ENCODE results near the gene RFX2.
"Not testable (repeated sequence)": the region's sequence is repeated elsewhere in the genome, so short reads cannot be mapped to it uniquely, and the experiment has no call there.

Gene RFX2

DNA sequence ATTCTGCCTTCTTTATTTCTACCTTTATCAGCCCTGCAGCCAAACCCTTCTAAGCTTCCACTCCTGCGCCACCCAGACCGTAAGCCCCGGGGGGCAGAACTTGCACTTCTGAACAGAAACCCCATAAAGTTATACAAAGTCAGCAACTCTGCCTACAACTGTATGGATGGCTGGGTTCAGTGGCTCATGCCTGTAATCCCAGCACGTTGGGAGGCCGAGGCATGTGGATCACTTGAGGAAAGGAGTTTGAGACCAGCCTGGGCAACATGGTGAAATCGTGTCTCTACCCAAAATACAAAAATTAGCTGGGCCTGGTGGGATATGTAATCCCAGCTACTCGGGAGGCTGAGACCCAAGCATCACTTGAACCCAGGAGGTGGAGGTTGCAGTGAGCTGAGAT, 142.7 kb downstream of the RFX2 start:
- peak overlapping the region in 8 of 21 experiments; percentile 6 to 72 (median 45) for H3K27ac ChIP-seq
- no peak overlapping the region for H3K4me3 ChIP-seq

DNA sequence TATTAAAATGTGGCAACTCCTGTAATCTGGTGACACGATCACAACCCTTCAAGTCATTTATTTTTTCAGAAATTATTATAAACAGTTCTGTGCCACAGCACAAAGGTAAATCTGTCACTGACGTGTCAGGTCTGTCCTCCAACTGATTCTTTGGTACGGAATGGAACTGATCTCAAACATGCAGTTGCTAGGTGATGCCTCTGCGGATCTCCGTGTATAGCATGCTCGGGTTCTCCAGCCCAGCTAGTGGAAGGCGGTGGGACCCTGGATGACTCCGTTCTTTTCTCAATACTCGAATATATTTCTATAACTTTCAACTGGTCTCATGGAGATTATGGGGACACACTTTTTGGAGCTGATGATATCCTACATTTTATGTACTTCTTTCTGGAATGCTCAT, 143.4 kb downstream of the RFX2 start:
- Histone ChIP-seq H3K4me3 (no peak overlapping the region), H3K27ac (no peak overlapping the region)

DNA sequence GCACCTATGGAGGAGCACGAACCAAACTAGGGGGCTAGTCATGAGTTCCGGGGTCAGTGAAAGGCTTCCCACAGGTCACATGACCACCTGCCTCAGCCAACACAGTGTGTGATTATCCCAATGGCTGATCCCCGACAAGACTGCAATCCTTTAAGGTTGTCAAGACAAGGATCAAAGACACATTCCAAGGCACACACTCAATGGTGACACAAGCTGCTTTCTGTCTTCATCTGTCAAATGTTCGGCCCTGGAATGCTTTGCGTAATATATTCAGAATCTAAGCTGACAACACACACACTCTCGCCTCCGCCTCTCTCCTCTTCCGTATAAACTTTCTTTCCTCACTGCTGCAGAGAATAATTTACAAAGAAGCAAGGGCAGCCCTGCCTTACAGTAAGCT, 144.1 kb downstream of the RFX2 start:
- H3K27ac ChIP-seq, result peak overlapping the region in 1 of 21 experiments; percentile 21
- no peak overlapping the region for H3K4me3 ChIP-seq

DNA sequence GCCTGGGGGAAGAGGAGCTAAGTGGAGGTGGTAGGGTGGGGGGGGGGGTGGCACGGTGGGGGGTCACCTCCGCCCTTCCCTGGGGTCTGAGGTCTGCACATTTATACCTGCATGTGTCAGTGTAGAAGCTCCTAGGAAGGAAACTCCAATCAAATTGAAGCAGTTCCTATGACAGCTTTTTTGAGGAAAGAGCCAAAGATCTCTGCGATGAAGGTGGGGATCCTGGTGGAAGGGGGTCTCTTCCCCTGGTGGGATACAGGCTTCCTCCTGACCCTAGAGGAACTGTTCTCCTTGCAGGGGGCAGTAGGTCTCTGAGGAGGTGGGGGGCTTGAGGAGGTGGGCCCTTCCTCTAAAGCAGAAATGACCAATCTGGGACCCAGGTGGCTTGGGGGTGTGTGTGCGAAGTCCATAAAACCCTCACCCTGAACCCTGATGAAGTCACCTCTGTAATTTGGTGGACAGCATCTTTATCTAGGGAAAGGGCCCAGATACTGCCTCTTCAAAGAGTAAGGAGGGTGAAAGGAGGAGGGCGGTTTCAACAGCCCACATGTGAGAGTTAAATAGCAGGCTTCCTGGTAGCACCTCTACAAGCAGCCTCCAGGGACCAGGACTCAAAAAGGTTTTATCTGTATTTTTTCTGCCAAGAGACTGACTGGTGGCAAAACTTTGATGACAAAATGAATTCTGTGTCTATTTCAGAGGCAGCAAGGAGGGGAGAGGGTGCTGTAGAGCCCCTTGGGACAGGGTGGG, 145.3 kb downstream of the RFX2 start:
- Histone ChIP-seq H3K4me3 (no peak overlapping the region), H3K27ac (peak overlapping the region in 1 of 21 experiments; percentile 8)

DNA sequence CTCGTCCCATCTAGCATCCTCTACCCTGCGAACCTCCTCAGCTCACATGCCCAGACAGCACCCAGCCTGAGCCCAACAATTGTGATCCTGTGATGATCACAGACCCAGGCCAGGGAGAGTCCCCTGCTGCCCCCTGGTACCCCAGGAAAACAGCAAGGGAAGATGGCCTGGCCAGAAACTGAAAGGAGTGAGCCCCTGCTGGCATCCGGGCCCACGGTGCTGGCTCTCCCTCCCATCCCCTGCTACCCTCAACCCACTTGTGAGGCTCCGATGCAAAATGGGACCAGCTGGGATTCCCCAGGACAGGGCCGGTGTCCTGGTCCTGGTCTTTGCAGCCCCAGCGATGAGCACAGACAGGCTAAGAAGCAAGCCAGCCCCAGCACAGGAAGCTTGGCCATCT, 146.4 kb downstream of the RFX2 start:
- no peak overlapping the region for H3K4me3 ChIP-seq
- H3K27ac ChIP-seq, result peak overlapping the region in 7 of 21 experiments; percentile 8 to 89 (median 30)

DNA sequence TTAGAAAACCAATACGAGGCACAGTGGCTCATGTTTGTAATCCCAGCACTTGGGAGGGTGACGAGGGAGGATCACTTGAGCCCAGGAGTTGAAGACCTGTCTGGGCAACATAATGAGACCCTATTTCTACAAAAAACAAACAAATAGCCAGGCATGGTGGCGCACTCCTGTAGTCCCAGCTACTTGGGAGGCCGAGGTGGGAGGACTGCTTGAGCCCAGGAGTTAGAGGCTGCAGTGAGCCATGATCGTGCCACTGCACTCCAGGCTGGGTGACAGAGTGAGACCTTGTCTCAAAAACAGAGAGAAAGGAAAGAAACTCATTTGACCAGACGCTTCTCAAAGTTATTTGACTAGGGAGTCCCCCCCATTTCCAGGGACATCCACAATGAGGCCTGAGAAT, 147.0 kb downstream of the RFX2 start:
- peak overlapping the region in 10 of 21 experiments; percentile 30 to 89 (median 69) for H3K27ac ChIP-seq
- H3K4me3 ChIP-seq, result not testable (repeated sequence)

DNA sequence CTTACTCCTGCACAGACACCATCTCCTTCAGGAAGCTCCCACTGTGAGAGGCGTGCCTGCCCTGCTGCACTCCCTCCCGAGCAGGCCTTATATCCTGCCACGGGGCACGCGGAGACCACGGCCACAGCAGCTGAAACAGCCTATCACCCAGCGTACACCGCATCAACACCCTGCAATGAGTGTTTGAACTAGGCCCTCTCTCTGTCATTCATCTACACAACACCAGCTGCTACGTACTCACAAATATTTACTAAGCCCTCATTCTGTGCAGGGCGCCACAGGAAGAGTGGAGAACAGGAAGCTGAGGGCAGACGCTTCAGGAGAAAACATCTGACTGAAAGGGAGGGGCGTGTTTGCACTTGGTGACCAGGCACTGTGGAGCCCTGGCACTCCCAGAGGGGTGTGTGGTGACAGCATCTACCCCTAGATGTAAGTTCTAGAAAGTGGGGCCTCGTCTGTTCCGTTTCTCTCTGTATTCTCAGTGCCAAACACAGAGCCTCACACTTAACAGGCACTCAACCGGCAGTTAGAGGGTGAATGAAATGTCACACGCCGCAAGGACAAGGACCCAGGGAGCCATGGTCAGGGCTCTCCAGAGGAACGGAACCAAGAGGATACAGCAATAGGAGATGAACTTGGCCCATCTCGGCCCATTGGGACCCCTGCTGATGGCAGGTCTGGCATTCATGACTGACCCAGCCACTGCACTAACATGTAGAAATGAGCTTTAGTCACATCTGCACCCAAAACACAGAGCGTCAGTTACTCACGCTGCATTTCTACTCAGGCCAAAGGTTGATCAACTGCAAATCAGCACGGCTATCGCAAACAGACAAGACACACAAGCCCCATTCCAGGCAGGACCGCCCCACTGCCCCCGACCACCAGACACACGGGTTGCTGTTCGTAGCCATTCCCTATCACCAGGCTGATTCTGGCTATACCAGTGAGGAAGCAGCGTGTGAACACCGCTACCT, 148.0 kb downstream of the RFX2 start:
- H3K4me3 ChIP-seq, result peak overlapping the region in 1 of 7 experiments; percentile 2
- peak overlapping the region in 18 of 21 experiments; percentile 17 to 89 (median 65) for H3K27ac ChIP-seq

DNA sequence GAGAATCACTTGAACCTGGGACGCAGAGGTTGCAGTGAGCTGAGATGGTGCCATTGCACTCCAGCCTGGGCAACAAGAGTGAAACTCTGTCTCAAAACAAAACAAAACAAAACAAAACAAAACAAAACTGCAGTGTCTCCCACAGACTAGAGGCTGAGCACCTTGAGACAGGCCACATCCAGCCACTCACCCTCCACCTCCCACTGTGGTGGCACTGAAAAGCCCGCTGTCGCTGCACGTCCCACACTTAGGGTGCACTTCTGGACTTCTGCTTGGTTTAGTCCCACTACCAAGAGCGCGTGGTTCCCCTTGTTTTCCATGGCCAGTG, 148.7 kb downstream of the RFX2 start:
- peak overlapping the region in 1 of 7 experiments; percentile 2 for H3K4me3 ChIP-seq
- peak overlapping the region in 18 of 21 experiments; percentile 17 to 89 (median 65) for H3K27ac ChIP-seq

DNA sequence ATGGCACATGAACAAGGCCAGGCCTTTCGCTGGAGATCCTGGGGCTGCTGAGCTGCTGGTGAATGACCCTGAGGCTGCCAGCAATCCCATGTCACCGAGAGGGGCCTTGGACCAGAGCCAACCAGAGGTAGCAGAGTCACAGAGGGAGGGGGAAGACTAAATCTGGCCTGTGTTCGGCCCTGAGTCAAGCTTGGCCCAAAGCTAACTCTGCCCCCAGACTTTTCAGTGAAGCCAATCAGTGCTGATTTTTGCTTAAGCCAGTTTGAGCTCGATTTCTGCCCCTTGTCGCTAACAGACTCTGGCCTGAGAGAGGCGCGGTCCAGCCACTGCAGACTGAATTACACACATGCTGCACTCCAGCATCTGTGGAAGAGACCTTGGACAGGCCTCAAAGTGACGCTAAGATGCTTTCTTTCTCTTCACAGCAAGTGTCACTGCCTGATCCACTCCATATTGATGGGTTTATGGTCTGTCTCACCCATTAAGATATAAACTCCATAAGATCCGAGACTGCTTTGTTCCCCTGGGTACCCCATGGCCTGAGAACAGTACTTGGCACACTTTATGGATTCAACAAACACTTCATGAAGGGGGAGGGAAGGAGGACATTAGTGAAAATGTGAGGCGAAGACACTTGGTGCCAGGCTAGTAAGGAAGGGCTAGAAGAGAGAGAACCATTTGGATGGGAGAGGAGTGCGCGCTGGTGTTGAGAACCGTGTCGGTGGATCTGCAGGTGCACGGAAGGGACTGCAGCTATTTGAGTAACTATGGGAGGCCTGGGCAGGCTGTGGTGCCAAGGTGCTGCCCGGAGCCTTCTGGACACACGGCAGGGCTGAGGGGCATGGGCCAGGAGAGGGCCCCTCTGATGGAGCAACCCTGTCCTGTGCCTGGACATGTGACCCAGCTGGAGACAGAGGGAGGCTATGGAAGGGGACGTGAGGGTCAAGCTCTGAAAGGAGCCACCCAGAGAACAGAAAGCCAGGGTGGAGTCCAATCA, 150.0 kb downstream of the RFX2 start:
- Histone ChIP-seq H3K4me3 (no peak overlapping the region), H3K27ac (peak overlapping the region in 11 of 21 experiments; percentile 7 to 89 (median 71))

DNA sequence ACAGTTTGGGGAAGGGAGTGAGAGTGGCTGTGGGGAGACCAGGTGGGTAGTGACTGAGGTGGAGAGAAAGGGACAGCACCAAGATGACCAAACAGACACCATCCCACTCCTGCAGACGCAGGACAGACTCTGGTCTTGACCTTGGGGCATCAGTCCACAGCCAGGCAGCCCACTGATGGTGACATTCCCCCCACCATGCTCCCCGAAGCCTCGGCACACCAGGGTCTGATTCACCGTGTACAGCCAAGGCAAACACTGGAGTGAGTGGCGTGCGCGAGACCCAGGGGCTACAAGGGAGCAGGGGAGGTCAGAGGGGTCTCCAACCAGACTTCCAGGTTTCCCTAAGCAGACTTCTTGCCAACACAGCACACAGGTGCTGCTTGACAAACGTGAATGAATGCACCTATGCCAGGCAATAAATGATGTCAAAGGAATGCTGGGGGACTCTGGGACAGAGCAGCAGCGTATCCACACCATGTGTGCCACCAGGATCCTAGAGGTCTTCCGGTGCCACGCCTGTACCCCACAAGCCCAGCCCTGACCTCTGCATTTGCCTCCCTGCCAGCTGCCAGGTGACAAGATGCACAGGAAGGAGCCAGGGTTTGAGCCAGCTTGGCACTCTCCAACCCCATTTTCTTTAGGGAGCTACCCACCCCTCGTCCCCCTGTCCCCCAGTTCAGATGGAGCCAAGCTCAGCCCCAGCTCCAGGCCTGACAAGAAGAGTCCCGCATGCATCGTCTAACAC, 150.9 kb downstream of the RFX2 start:
- Histone ChIP-seq H3K27ac (peak overlapping the region in 8 of 21 experiments; percentile 3 to 87 (median 29)), H3K4me3 (no peak overlapping the region)

DNA sequence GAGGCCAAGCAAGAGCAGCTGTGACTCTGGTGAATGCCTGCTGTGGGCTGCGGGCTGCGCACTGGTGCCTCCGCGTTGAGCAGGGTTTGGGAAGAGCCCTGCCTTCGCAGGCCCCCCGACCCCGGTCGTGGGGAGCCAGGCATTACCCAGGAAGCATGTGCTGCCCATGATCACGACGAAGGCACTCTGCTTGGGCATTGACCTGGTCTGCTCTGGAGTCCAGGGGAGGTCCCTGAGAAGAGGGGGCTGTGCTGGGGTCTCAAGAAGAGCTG, 151.5 kb downstream of the RFX2 start:
- peak overlapping the region in 1 of 21 experiments; percentile 50 for H3K27ac ChIP-seq
- no peak overlapping the region for H3K4me3 ChIP-seq

DNA sequence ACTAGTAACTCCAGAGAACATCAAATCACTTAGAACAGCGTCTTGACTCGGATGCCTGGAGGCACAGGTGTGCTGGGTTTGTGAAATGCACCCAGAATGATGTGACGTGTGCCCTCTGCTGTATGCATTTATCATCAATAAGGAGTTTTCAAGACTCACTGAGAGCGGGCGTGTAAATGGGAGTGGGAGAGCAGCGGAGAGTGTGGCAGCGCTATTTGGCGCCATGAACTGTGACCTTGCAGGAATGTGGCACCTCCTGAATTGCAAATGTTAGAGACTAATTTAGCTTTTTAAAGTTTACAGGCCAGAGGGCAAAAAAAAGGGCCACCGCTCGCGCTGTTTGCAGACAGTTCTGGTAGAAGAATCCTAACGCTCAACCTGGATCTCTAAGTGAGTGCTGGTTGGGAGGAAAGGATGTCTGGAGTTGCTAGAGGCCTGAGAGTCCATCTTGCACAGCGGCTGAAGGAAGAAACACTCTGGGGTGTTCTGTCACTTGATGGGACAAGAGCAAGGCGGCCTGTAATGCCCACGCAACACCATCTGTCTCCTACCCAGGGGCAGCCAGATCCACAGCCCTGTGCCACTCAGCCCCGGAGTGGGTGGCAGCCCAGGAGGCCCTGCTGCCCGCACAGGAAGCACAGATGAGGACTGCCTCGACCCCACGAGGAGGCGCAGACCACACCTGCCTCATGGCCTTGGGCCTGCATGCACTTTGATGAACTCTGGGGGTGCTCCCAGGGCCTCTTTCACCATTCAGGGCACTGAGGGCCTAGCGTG, 152.0 kb downstream of the RFX2 start:
- no peak overlapping the region for H3K27ac ChIP-seq
- no peak overlapping the region for H3K4me3 ChIP-seq

DNA sequence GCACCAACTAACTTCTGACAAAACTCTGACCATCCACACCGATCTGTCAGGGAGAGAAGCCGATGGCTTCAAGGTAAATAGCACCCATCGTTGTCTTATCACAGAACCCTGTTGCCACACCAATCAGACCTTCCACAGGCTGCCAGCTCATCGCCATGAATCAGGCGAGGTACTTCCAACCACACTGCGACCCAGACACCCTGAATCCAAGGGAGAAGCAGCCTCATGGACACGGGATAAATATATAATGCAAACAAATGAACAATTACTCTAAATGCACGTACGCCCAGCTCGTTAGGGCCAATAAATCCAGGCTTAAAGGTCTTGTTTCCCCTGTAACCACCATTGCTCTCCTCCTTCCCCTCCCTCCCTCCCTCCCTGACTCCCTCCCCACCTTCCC, 153.1 kb downstream of the RFX2 start:
- Histone ChIP-seq H3K27ac (no peak overlapping the region), H3K4me3 (no peak overlapping the region)

DNA sequence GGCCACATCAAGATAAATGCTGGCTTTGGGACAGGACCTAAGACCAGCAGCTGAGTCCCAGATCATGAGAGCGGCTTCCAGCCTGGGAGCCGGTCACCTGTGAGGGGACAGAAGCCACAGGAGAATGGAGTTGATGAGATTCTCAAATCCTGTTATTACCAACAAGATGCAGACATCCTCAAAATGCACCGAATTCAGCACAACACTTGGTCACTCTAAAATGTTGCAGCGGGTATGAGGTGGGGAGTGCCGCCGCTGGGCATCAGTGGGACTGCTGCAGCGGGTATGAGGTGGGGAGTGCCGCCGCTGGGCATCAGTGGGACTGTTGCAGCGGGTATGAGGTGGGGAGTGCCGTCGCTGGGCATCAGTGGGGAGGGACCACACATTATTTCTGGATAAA, 153.6 kb downstream of the RFX2 start:
- H3K27ac ChIP-seq, result peak overlapping the region in 1 of 21 experiments; percentile 14
- no peak overlapping the region for H3K4me3 ChIP-seq

DNA sequence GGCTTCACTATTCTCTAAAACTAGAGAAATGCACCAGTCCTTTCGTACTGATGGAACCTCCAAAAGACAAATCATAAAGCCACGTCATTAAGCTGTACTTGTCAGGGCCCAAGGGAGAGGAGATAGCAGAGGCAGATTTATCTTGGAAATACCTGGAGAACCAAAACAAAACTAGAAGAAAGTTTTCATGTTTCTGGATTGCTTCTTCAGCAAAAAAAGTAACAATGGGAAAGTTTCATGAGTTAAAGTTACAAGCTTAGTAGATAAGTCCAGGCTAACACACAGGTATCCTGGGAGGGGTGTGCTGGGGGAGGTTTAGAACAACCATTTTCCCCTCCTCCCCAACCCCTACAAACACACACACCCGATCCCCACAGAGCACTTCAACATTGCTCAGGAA, 154.0 kb downstream of the RFX2 start:
- Histone ChIP-seq H3K27ac (peak overlapping the region in 1 of 21 experiments; percentile 14), H3K4me3 (no peak overlapping the region)

DNA sequence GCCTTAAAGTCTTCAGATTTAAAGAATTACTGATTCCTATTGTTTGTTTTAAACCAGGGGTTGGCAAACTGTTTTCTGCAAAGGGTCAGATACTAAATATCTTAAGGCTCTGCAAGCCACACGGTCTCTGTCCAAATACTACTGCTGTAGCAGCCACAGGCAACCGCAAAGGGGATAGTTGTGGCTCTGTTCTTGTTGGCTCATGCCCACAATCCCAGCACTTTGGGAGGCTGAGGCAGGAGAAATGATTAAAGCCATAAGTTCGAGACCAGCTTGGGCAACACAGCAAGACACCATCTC, 154.7 kb downstream of the RFX2 start:
- H3K27ac ChIP-seq, result peak overlapping the region in 1 of 21 experiments; percentile 76
- no peak overlapping the region for H3K4me3 ChIP-seq

DNA sequence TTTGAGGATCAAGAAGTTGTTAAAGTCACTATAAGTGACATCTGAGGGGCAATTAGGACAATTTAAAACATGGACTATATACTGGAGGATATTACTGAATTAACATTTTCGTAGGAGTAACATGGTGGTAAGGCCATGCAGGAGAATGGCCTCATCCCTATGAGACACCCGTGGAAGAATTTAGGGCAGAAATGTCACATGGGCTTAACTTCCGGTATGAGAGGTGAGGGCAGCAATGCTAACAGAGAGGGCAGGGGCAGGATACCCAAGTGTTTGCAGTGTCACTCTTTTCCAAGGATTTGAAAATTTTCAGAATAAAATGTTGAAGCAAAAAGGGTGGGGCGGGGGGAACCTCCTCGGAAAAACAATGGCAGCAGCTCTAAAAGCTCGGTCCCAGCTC, 156.0 kb downstream of the RFX2 start:
- Histone ChIP-seq H3K4me3 (no peak overlapping the region), H3K27ac (peak overlapping the region in 12 of 21 experiments; percentile 30 to 77 (median 55))

DNA sequence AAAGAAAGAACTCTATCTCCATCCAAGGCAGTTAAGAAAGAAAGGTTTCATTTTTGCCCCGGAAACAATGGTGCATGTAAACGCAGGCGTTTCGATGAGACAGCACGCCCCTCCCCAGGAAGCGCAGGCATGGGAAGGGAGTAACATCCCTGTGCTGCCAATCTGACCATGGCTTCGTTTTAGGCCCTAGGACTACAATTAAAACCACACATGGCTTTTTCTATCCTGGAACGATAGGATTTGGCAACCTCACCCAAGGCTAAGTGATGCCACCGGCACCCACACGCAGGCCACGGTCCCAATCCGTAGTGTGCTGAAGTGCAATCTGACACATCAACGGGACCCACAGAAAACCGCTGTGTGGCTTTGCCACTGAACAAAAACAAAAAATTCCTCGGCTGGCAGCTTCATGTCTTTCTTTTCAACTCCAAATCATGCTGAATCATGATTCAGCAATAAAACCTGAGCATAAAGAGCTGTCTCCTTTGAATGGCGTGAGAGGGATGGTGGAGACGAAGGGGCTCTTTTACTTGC, 156.6 kb downstream of the RFX2 start:
- H3K27ac ChIP-seq, result peak overlapping the region in 13 of 21 experiments; percentile 9 to 77 (median 51)

More for the DNA sequence above, 156.6 kb downstream of the RFX2 start:
- H3K4me3 ChIP-seq, result no peak overlapping the region
